Fibroblast of the conjunctiva (primary cell): ENCODE measurements around the gene CYP17A1.

ENCODE experiments used
- DNase-seq: peaks from one replicate; pipeline ENCODE4 v3.0.0-alpha.2; 2010; ENCODE audit warnings: low read depth

The CYP17A1 gene

DNA sequence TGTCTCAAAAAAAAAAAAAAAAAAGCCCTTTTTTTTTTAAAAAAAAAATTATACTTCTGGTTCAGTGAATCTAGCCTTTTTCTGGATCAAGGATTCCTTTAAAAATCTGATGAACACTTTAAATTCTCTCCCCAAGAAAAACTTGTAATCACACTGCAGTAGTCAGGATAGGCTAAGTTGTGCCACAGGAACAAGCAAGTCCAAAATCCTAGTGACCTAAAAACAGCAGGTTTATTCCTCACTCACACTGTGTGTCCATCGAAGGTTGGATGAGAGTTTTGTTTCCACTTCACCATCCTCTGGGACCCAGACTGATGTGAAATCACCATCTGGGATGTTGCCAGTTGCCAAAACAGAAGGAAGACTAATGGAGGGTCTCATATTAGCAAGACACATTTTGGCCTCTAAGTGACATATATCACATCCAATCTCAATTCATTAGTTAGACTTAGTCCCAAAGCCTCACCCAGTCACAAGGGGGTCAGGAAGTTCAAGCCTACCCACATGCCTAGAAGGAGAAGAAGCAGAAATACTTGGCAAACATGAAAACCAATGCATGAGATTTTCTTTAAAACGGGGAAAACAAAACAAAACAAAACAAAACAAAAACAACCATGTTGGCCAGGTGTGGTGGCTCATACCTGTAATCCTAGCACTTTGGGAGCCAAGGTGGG, 32.7 kb downstream of the CYP17A1 start:
- DNase-seq = no peak

DNA sequence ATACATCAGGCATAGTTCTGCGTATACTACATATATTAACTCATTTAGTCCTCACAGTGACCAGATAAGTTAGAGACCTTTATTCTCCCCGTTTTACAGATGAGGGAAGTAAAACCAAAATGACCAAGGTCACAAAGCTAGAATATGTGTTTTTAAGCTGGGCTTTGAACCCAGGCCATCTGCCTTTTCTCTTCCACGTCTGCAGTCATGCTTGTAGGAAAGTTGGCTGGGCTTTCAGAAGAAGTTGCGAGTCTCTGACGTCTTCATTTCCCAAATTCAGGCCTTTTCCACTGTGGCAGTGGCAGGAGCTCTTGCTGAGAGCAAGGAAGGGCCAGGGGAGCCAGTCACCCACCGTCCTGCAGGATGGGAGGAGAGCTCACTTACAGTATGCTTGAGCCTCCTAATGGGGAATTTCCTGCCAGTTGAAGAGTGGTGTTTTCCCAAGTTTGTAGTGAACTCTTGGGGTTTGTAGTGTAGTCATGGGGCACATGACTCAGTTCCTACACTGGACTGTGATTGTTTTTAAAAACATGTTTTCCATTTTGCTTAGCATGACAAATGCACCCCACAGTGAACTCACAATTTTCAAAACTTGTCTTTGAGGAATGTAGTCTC, 34.2 kb downstream of the CYP17A1 start:
- DNase-seq = peak; percentile 68

DNA sequence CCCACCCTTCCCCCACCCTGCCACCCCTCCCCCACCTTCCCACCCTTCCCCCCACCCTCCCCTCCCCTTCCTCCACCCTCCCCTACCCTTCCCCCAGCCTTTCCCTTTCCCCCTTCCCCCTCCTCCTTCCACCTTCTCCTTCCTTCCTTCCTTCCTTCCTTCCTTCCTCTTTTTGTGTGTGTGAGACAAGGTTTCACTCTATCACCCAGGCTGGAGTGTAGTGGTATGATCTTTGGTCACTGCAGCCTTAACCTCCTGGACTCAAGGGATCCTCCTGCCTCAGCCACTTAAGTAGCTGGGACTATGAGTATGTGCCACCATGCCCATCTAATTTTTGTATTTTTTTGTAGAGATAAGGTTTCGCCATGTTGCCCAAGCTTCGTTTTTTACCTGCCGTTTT, 35.2 kb downstream of the CYP17A1 start:
- no peak for DNase-seq

DNA sequence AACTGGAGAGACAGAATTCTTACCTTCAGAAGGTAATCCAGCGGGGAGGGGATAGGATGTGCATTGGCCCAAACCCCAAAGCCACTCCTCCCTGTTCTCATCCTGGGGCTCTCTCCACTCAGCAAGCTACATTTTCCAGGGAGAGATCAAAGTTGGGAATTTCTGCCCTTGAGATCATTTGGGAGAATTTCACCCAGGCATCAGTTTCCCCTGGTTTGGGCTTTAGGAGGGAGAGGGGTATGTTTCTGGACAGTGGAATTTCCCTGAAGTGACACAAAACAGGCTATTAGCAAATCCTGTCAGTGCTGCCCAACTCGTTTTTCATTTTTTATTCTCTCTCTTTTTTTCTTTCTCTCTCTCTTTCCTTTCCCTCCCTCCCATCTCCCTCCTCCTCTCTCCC, 35.7 kb downstream of the CYP17A1 start:
- no peak for DNase-seq

DNA sequence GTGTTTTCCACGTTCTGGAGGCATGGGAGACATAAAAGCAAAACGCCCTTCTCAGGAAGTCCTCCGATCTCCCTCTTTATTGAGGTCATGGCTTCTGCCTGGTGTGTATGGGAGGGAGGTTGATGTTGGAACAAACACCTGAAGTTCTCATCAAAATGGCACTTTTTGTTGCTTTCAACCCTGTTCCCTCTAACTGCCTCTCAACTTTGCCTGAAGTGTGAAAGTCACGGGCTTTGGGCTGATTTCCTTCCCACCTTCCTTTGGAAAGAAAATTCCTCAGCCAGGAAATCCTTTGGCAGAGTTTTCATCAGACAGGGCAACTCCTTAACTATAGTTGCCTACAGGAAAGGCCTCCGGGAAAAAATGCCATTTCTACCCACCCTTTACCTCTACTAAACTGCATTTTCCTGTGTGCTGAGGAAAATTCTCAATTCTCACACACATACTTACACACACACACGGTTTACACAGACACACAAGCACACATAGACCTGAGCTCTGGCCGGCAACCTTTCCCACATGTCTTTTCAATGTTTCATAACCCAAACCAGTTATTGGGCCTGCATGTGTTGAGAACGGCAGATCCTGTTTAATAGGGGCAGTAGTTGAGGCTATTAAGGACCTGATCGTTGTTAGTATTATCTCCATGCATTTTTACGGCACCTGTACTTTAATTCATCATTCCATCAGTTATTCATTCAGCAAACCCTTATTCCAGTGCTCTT, 36.4 kb downstream of the CYP17A1 start:
- DNase-seq = no peak

DNA sequence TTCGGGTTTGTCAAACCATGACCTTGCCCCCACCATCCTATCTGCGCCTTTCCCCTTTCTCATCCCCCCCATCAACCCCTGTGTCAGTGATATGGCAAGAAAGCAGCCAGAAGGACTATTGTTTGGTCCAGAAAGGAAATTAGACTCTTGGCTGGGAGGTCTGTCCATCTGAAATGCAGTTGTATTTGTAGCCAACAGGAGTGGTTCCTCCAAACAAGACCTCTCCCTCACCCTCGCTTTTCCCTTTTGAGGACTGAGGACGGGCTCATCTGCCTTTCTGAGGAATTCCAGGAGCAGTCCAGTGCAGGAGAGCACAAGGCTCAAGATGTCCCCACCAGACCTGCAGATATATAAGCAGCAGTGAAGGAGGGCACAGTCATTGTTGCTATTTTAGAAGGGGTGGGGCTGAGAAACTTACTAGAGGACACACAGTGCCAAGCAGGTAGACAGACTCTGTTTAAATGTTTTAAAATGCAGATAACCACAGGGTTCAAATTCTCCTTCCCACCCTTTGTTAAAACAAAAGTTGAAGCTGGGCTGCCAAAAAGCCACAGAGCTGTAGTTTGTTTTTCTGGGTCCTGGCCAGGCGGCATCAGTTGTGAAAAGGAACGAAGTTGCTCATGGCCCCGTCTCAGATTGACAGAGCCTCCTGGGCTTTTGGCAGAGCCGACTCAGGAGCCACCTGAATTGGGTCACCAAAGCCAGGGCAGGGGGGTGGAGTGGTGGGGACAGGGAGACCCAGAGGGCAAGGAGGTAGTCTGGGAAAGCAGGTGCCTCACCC, 37.3 kb downstream of the CYP17A1 start:
- DNase-seq = no peak

DNA sequence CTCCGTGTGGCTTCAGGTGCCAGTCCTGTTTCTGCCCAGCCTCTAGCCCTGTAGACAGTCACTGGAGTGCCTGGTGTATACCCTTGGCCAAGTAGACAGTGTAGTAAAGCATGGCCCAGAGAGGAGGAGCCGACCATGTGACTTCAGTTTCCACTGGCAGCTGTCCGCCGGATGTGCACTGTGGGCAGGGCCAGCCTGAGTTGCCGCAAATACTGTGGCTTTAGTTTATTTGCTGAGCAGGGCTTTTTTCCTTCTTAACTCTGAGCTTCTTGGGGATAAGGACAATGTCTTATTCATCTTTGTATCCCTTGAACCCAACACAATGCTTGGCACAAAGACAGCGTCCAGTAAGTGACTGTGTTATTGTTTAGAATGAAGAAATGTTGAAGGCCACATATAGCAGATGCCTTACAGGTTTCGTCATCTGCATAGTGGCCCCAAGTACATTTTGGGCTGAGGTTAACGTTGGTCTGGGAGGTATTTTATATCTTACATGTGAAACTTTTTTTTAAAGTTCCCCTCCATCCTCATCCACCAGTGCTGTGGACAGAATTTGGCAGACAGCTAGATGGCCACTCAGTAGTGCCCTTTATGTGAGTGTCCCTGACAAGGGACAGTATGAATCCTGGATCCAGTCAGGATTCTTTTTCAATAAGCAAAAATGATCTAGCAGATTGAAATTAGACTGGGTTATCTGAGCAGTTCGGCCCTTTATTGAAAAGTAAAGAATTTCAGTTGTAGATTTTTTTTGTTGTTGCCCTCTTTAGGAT, 40.6 kb downstream of the CYP17A1 start:
- no peak for DNase-seq

DNA sequence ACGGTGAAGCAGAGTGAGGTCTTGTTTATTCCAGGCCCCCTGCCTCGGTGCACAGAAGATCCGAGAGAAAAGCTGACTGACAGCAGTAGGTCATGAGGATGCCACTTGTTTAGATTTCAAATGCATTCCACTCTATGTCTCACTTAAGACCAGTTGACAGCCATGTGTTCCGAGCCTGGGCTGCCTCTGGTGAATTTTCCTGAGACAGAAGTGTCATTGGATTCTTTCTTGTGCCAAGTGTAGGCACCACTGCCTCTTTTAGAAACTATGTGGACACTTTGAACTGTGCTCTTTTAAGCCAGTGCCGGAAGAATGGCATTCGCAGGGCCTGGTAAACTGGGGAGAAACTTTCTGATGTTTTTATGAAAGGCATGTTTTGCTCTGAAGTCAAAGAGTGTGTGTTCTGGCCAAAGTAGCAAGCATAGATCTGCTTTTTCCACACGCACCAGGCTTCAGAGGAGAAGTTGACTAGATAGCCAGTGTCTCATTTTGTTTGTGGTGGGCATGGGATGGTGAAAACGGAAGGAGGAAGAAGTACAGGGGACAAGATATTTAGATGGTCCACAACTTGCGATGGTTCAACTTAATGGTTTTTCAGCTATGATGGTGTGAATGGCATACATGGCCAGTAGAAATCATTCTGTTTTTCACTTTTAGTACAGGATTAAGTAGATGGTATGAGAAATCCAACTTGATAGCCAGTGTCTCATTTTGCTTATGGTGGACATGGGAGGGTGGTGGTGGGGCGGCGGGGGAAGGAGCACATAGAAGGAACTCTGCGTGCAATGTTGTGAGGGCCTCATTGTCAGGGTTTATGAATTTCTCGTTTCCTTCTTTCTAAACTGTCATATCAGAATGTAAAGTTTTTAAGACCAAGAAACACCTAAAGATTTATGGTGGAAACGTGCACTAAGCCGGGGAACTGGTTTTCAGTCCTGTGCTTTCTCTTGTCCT, 41.5 kb downstream of the CYP17A1 start:
- DNase-seq = no peak

DNA sequence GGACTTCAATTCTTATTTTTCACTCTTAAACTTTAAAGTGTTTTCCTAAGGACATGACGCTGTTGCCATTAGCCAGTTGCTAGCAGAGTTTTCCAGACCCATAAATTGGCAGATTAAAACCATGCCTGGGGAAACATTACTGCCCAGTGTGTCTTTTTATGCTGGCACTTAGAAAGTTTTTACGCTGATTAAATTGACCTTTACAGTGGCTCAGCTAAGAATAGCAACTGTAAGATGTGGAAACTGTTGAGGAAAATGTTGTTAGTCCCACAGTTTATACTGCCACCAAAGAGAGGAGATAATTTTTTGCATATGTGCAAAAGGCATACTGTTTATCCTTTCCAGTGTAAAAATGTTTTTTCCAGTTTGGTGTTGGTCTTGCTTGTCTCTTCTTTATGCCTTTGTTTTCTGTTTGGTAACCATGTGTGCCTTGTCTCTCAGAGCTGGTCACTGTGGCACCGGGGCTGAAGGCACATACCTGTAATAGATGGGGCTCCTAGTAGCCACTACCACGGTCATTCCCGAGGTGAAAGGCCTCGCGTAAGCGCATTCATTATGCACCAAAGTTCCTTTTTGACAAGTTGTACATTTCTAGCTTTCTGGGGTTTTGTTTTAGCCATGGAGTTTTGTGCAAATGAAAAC, 45.3 kb downstream of the CYP17A1 start:
- no peak for DNase-seq

DNA sequence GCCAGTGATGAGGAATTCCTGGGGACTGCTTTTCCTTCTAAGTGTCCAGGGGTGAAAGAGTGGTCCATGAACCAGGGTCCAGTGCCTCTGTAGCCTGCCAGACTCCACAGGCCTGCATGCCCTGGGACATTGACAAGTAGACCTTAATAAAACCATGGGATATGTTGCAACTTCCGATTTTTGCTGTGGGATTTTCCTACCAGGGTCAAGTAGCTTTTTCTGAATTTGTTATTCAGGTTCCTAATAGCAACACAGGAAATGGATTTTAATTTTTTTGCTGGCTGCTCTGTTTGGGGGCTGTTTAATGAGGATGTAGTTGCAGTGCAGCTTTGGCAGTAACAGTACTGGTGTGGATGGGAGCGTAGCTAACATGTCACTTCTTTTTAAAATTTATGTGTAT, 51.4 kb downstream of the CYP17A1 start:
- DNase-seq = no peak

DNA sequence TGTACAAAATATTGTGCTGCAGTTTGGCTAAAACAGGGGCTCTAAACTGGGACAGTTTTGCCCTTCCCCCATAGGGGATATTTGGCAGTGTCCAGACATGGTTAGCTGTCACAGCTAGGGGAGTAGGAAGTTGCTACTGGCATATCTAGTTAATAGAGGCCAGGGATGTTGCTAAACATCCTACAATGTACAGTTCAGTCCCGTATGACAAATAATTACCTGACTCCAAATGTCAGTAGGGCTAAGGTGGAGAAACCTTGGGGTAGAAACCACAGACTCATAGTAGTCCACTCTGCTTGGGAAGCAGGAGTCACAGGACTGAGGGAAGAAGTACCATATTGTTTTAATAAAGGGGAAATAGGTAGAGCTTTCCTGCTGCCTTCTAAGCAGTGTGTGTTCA, 53.6 kb downstream of the CYP17A1 start:
- no peak for DNase-seq

DNA sequence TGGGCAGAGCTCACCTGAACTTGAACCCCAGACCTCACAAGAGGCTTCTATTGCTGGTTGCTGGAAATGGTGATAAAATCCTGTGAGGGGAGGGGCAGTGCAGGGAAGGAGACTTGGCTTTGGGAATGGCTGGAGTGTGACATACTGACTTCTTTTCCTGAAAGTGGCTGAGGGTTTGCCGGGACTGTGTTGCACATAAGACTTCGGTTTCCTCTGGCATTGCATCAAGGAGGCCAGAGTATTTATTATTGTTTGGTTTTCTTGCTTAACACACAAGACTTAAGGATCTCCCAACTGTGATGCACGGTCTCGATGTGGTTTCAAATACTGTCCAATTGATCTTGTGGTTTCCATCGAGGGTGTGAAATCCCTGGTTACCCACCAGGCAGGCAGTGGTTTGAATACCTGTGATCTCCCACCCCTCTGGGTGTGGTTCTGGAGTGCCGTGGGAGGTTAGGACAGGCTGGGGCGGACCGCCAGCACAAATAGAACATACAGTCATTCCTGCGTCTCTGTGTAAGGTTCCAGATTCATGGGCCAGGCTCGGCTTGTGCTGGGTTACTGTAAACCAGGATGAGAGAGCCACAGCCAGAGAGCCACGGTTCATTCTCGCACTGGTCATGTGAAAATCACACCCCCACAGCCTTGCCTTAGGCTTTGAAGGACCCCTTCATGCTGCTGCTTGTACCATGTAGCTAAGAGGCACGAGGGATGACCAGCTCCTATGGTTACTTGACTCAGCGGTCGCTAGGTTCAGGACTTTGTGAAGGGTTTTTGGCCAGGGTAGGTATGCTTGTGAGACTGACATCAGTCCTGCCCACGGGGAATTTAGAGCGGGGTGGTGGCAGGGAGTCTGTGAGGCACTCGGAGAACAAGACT, 54.3 kb downstream of the CYP17A1 start:
- DNase-seq = peak; percentile 73

DNA sequence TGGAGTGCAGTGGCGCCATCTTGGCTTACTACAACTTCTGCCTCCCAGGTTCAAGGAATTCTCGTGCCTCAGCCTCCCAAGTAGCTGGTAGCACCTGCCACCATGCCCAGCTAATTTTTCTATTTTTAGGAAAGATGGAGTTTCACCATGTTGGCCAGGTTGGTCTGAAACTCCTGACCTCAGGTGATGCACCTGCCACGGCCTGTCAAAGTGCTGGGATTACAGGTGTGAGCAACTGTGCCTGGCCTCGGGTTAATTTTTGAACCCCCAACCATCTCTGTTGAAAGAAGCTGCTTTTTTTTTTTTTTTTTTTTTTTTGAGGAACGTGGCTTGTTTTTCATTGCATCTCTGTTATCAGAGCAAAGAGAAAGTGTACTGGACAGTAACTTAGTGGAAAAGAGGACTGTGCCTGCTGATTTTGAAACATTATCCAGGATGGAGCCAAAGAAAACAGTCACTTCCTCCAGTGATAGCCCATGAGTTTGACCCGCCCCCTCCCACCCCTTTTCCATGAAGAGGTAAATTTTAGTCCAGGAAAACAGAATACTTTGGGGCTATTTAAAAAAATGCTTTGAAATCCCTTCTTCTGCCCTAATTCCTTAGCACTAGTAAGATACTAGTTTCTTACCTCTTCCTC, 55.2 kb downstream of the CYP17A1 start:
- no peak for DNase-seq

DNA sequence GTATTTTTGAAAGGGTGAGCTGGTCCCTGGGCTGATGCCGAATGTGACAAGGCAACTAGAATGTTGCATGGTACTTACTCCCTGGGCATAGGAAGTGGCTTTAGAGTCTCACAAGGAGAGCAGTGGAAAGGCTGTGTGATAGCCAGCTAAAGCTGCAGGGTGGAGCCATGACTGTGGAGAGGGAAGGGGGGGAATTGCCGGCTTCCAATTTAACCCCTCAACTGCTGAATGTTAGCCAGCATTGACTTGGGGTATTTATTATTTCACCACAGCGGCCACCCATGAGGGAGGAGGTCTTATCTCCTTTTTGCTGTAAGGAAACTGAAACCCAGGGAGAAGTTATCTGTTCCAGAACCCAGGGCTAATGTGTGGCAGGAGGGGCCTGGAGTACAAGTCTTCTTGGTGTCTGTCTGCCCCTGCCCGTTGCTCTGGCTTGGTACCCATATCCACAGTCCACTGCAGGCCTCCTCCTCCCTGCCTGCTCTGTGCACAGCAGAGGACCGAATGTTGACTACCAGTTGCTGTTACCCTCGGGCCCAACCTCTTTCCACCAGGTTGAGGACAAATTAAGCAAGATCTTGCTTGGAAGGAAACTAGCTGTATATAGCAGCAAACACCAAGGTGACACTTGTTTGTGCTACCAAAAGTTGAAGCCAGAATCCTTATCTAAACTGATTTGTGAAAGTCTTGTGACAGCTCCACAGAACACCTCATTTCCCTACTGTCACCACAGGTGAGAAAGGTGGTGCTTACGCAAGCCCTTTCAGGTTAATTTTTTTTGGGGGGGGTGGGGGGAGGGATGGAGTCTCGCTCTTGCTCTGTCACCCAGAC, 55.9 kb downstream of the CYP17A1 start:
- no peak for DNase-seq
